GM19043 (cell line): ENCODE data around the gene CD48.

Experiments used
- ATAC-seq: cut with Tn5 transposase; IDR thresholded peaks from one replicate; pipeline ENCODE4 v1.9.1; 2021; ENCODE audit warnings: low read depth; ENCODE audit not compliant: unreplicated experiment

Gene CD48, protein sequence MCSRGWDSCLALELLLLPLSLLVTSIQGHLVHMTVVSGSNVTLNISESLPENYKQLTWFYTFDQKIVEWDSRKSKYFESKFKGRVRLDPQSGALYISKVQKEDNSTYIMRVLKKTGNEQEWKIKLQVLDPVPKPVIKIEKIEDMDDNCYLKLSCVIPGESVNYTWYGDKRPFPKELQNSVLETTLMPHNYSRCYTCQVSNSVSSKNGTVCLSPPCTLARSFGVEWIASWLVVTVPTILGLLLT

GRCh38 chr1:160711602-160712311 lies at the start of gene CD48:
Gene CD48, minus strand, starts transcription at chr1:160711822. Its CDS starts 59 bp downstream, at chr1:160711763.
- ATAC-seq = peak; percentile 34

DNA sequence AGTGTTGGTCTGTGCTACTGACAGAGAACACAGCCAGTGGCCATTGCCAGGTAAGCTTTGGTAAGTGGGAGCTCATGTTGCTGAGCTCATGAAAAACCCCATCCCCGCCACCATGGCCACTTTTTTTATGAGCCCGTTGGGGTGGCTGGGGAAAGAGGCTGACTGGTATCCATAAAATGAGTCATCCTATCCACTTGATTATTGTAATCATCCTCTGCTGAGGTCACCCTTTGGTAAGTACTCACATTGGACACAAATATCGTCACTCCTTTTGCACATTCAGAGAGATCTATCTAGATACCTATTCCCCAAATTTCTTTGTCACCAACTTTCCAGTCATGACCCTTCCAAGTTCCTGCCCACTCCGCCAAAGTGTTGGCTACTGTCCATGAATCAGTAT lies 49.4 kb upstream of the CD48 start:
- ATAC-seq = no peak

DNA sequence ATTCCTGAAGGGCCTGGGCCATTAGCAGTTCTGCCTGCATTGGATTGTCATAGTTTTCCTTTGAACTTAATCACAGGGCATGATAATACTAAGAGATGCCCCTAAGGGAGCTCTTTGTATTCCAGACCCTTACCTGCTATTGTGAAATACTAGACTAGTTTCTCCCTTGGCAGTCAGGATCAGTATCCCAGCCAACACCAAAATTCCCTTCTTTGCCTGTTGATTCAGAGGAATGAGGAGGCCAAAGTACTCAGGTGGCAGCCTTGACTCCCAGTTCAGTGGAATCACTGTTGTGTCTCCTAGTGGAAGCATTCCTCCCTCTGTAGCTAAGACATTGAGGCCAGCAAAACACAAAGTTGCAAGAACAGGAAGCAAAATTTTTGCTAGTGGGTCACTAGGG lies 48.1 kb upstream of the CD48 start:
- no peak for ATAC-seq

GRCh38 chr1:160758521-160758920 lies 46.9 kb upstream of the CD48 start:
- no peak for ATAC-seq

- ATAC-seq = peak; percentile 15
Observed at GRCh38 chr1:160756849-160757201, 45.2 kb upstream of the CD48 start.

DNA sequence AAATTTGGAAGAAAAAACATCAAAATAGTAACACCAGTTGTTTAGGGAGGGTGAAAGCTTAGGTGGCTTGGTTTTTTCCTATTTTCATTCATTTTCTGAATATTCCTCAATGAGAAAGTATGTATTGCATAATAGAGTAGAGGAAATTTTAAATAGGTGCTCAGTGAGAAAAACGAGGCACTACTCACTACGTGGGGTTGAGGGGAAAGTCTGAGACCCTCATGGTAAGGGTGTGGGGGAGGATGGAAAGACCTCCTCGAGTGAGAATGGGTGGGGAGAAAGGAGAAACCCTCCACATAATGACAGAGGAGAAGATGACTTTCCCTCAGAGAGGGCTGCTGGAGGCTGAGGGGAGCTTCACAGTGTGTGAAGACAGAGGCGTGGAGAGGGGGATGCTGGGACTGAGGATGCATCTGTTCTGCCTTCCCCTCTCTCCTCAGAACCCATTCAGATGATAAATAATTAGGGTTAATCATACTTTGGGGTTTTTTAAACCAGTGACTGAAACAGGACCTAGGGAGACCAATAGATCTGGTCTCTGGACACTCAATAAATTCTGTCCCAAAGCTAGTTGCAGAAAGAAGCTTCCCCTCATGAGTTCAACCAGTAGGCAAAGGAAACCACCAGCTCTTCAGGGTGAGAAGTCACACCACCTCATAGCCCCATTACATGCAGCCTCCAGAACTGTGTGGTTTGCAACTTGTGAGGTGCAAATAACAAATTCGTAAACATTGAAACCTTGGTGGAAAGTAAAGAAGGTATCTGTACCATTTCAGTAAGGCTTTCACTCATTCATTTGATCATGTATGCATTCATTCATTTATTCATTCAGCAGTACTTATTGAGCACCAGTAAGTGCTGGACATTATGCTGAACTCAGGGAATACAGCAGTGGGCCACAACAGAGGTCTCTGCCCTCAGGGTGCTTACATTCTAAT lies 44.6 kb upstream of the CD48 start:
- peak; percentile 62 for ATAC-seq

DNA sequence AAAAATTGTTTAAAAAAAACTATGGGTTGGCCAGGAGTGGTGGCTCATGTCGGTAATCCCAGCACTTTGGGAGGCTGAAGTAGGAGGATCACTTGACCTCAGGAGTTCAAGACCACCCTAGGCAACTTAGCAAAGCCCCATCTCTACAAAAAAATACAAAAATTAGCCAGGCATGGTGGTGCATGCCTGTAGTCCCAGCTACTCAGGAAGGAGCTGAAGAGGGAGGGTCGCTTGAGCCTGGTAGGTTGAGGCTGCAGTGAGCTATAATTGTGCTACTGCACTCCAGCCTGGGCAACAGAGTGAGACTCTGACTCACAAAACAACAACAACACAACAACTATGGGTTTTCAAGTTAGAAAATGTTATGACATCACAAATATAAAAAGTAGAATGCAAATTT lies 43.8 kb upstream of the CD48 start:
- no peak for ATAC-seq

GRCh38 chr1:160753594-160753993 lies 42.0 kb upstream of the CD48 start:
- ATAC-seq = no peak

GRCh38 chr1:160752924-160753323 lies 41.3 kb upstream of the CD48 start:
- ATAC-seq = no peak

GRCh38 chr1:160752406-160752805 lies 40.8 kb upstream of the CD48 start:
- ATAC-seq = no peak

- no peak for ATAC-seq
Observed at GRCh38 chr1:160750608-160751007, 39.0 kb upstream of the CD48 start.

DNA sequence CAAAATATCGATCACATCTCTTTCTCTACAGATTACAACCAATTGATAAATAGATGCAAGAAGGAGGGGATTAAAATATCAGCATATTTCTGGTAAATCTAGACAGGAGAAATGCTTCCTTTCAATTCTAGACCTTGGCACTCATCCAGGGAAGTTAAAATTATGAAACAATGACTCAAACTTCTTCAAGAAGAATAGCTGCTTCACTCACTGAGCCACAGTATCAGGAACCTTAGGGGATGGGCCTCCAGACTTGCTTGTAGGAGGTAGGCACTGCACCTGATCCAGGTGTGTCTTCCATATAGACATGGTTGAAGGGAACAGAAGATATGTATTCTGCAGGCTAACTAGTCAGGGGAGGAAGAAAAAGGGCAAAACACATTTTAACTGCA lies 37.3 kb upstream of the CD48 start:
- no peak for ATAC-seq

DNA sequence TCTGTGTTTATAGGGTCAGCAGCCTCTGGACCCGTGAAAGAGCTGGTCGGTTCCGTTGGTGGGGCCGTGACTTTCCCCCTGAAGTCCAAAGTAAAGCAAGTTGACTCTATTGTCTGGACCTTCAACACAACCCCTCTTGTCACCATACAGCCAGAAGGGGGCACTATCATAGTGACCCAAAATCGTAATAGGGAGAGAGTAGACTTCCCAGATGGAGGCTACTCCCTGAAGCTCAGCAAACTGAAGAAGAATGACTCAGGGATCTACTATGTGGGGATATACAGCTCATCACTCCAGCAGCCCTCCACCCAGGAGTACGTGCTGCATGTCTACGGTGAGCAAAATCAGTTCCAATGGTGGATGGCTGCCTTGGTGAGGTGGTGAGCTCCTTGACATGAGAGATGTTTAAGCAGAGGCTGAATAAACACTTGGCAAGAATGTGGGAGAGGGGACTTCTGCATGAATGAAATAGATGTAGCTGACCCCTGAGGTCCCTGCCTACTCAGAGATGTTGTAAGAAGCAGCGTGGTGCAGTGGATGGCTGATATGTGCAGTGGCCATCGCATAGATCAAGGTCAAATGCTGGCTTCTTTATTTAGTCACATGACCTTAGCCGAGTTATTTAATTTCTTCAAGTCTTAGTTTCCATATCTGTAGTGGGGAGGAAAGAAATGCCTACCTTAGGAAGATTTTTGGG lies 36.7 kb upstream of the CD48 start:
- no peak for ATAC-seq

- no peak for ATAC-seq
Observed at GRCh38 chr1:160747717-160748116, 36.1 kb upstream of the CD48 start.

DNA sequence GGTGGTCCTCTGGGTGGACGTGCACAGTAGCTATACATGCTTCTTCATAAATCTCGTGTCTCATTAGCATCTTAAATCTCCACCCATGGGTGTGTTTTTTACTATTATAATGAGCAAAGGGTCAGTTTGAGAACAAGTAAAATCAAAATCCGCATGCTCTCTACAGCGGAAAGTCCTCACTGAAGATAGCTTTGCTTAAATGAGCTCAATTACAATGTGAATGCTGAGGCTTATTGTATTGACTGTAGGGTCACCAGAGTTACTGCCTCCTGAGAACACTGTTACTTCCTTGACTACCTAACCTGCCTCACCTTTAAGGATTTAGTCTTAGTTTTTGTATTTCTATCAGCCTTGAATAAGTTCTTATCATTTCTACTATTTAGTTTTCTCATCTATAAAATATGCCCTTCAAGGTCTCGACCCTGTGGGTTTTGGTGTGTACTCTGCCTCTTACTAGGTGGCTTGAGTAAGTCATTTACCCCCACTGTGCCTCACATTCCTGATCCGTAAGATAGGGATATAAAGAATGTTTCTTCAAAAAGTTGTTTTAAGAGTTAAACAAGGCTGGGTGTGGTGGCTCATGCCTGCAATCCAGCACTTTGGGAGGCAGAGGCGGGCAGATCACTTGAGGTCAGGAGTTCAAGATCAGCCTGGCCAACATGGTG lies 35.3 kb upstream of the CD48 start:
- no peak for ATAC-seq

GRCh38 chr1:160745551-160745950 lies 33.9 kb upstream of the CD48 start:
- ATAC-seq = no peak

GRCh38 chr1:160744852-160745520 lies 33.4 kb upstream of the CD48 start:
- ATAC-seq = no peak

DNA sequence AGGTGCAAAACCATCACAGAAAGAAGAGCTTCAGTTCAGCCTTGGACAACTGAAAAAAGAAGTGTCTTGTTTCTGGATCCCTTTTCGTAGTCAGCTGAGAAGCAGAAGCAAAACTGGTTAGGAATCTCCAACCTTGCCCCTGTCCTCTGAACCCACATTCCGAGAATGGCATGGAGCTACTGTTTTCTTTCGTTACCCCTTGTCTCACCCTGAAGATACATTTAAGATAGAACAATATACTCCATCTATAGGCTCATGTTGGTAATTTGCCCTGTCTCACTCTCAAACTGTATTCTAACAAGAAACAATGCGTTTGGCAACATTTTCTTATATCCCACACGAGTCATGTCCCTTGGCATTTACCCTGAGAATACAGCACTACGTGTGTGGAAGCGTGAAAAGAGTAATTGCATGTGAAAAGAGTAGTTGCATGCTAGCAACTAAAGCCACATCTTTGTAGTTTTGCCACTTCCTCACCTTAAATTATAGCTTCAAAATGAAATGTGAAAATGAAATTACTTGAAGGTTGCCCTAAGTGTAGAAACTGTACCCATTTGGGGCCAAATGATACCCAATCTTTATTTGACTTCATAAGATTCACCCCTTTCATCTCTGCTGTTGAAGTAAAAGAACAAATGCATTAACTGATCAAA lies 32.7 kb upstream of the CD48 start:
- peak; percentile 43 for ATAC-seq

DNA sequence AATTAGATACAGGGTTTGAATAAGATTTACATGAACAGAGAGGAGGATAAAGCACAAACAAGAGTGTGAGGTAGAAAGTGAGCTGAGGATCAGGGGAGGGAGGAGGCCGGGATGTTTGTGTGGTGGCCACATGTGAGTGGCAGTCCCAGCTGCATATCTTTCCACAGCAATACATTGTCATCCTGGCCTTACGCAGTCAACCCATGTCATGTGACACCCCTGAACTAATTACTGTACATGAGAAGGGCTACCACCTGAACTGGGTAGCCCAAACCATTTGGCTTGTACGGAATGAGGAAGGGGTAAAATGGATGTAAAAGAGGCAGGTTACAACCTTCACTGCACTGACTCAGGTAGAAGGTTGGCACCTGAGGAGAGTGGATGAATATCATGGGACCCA lies 31.6 kb upstream of the CD48 start:
- ATAC-seq = no peak
